ENCODE data around the gene KCNC1. TPM values are rescaled to one million over a fixed set of nuclear protein-coding genes. Genes with fewer than 3 reads are reported as not detected.

The KCNC1 gene
- total RNA-seq, 4 donors from 2014 or later, result not detected

DNA sequence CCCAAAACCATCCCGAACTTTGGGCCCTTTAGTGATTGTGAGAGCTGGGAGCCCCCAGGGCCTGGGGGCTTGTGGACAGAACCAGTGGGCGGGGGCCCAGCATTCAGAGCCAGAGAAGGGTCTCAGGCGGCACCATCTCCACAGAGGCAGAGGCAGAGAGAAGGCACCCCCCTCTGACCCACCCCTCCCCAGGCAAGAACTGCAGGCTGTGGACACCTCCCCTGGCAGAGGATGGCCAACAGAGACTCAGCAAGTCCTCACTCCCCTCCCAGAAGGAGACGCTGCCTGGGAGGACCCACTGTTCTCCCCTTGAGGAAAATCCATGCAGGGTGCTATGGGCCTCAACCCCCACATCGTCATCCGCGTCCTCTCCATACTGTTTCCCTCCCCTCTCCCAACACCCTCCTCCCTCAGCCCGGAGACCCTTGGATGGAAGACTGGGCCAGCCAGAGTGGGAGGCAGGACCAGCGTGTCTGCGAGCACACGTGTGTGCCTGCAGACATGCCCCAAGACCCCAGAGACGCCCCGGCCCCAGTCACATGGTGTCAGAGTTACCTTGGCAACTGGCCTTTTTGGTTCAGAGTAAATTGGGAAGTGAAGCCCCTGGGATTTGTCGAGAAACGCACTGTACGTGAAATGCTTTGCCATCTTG, 42.6 kb downstream of the KCNC1 start:
- WGBS, 2 donors, result 80 to 87% methylated on average over 13 to 16 of the region's 16 CpGs
- no peak for DNase-seq (ENCODE audit: low spot score in 2 of 2)

DNA sequence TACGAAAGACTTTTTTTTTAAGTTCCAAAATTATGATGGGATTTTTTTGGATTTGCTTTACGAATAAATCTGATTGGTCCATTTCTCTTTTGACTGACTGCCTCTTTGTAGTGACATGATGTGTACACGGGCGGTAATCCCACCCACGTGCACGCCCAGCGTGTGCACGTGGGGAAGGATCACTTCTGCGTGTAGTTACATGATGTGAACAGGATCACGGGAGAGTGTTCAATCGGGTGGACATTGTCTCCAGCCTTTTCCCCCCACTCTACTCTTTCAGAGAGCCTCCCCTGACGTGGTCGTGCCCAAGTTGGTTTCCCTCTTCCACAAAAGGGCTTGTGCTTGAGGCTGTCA, 43.1 kb downstream of the KCNC1 start:
- H3K27me3 ChIP-seq, result no peaks in the 10 kb centered on the region
- H3K4me1 ChIP-seq, result no peaks in the 10 kb centered on the region
- TF ChIP-seq POLR2A (IDR thresholded peaks at IDR 0.05), result no peak
- TF ChIP-seq EP300 (IDR thresholded peaks at IDR 0.05), result no peak
- no peak for TF ChIP-seq CTCF (IDR thresholded peaks at IDR 0.05)
- no peak overlapping the region for H3K27ac ChIP-seq
- no peak overlapping the region for H3K4me3 ChIP-seq
- WGBS, 2 donors, result 89 to 93% methylated on average over 13 of the region's 13 CpGs
- H3K36me3 ChIP-seq, result no peaks in the 10 kb centered on the region
- peaks cover 0 to 9% (median 0%) of the 10 kb centered on the region in 4 donors for H3K9me3 ChIP-seq
- no peak for DNase-seq (ENCODE audit: low spot score in 2 of 2)

More for the DNA sequence above, 42.6 kb downstream of the KCNC1 start:
- Histone ChIP-seq H3K4me3 (no peak overlapping the region), H3K27ac (no peak overlapping the region), H3K4me1 (no peaks in the 10 kb centered on the region), H3K27me3 (no peaks in the 10 kb centered on the region), H3K9me3 (peaks cover 0 to 9% (median 0%) of the 10 kb centered on the region in 4 donors), H3K36me3 (no peaks in the 10 kb centered on the region)
- no peak for TF ChIP-seq CTCF (IDR thresholded peaks at IDR 0.05)
- TF ChIP-seq POLR2A (IDR thresholded peaks at IDR 0.05), result no peak
- no peak for TF ChIP-seq EP300 (IDR thresholded peaks at IDR 0.05)

- no peaks in the 10 kb centered on the region for H3K4me1 ChIP-seq
- DNase-seq (ENCODE audit: low spot score in 2 of 2), result no peak
These were observed 43.8 kb downstream of the KCNC1 start for GRCh38 chr11:17778352-17778751.

DNA sequence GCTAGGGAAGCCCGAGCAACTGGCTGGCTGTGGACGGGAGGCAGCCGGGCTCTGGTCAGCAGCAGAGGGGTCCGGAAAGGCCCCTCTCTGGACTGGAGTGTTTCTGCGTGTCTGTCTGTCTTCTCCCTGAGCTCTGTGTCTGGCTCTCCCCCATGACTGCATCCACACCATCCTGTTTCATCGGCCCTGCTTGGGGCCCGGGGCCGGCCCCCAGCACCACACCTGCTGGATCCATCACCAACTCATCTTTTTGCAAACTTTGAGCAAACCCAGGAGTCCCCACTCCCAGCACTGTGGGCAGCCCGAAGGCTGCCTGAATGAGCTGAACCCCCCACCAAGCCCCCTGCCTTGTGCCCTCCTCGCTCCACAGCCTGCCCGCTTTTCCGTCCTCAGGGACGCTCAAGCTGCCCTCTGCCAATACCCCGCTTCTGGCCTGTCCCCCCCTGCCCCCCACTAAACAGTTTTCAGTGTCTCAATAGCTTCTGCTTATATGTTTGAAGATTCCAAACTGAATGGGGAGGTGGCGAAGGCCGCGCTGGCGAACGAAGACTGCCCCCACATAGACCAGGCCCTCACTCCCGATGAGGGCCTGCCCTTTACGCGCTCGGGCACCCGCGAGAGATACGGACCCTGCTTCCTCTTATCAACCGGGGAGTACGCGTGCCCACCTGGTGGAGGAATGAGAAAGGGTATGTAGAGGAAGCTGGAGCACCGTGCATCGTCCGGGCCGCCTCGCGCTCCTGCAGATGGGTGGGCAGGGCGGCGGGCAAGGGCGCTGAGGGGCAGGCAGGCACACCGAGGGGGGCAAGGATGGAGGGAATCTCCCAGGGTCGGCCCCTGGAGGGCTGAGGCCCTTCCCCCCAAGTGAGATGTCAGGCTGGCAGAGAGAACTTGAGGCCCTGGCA, 44.6 kb downstream of the KCNC1 start:
- H3K27me3 ChIP-seq, result no peaks in the 10 kb centered on the region
- no peaks in the 10 kb centered on the region for H3K36me3 ChIP-seq
- TF ChIP-seq EP300 (IDR thresholded peaks at IDR 0.05) (no peak), CTCF (IDR thresholded peaks at IDR 0.05) (no peak), POLR2A (IDR thresholded peaks at IDR 0.05) (no peak)
- no peak overlapping the region for H3K4me3 ChIP-seq
- H3K4me1 ChIP-seq, result no peaks in the 10 kb centered on the region
- no peaks in the 10 kb centered on the region for H3K9me3 ChIP-seq
- no peak for DNase-seq (ENCODE audit: low spot score in 2 of 2)
- 91 to 95% methylated on average over 40 of the region's 40 CpGs for WGBS, 2 donors
- no peak overlapping the region for H3K27ac ChIP-seq

More at GRCh38 chr11:17778352-17778751, 43.8 kb downstream of the KCNC1 start:
- no peak for TF ChIP-seq CTCF (IDR thresholded peaks at IDR 0.05)
- TF ChIP-seq EP300 (IDR thresholded peaks at IDR 0.05), result no peak
- no peak for TF ChIP-seq POLR2A (IDR thresholded peaks at IDR 0.05)
- no peaks in the 10 kb centered on the region for H3K36me3 ChIP-seq
- no peaks in the 10 kb centered on the region for H3K27me3 ChIP-seq
- no peak overlapping the region for H3K4me3 ChIP-seq
- peaks cover 0 to 7% (median 0%) of the 10 kb centered on the region in 4 donors for H3K9me3 ChIP-seq
- 94% methylated on average over 5 of the region's 5 CpGs for WGBS, 2 donors
- no peak overlapping the region for H3K27ac ChIP-seq

Measured in tibial nerve (tissue), 4 donors.